Fibroblast of lung (primary cell): ENCODE measurements around the gene SIPA1L3.

Source experiments
- EZH2 ChIP-seq: IDR thresholded peaks from 2 replicates; pipeline ENCODE4 v1.5.1; 2012; ENCODE audit warnings: low read length, control low read depth, mild to moderate bottlenecking; ENCODE audit errors: missing control alignments
- TF ChIP-seq, protein P1 (sequence below), 2 donors: IDR thresholded peaks in 1 of 2; conservative IDR thresholded peaks in 1 of 2; 1 replicate in 1 of 2; 2 replicates in 1 of 2; pipeline ENCODE4 v1.5.1; 2011 to 2012; ENCODE audit warnings: low read length in 2 of 2, control low read depth in 1 of 2, inconsistent platforms in 1 of 2, low read depth in 1 of 2, mild to moderate bottlenecking in 1 of 2

DNA sequence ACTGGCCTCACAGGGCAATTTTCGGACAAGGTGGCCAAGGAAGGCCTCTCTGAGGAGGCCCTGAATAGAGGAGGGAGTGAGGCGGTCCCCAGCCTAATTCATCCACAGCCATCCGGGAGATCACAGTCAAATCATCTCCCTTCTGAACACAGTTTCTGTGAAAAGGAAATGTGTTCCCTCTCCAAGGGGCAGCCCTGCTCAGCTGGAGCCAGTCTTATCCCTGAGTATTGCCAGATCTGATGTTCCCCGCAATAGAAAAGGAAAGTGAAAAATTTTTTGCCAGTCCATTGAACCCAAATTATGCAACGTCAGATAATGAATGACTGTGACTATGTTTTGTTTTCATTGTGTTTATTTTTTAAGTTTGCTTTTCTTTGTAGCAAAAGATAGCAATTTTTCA lies 125.9 kb downstream of the SIPA1L3 start:
- TF ChIP-seq, protein P1, sequence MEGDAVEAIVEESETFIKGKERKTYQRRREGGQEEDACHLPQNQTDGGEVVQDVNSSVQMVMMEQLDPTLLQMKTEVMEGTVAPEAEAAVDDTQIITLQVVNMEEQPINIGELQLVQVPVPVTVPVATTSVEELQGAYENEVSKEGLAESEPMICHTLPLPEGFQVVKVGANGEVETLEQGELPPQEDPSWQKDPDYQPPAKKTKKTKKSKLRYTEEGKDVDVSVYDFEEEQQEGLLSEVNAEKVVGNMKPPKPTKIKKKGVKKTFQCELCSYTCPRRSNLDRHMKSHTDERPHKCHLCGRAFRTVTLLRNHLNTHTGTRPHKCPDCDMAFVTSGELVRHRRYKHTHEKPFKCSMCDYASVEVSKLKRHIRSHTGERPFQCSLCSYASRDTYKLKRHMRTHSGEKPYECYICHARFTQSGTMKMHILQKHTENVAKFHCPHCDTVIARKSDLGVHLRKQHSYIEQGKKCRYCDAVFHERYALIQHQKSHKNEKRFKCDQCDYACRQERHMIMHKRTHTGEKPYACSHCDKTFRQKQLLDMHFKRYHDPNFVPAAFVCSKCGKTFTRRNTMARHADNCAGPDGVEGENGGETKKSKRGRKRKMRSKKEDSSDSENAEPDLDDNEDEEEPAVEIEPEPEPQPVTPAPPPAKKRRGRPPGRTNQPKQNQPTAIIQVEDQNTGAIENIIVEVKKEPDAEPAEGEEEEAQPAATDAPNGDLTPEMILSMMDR (conservative IDR thresholded peaks at IDR 0.05 in 1 of 2, IDR thresholded peaks at IDR 0.05 in 1 of 2; ENCODE audit: low read depth in 1 of 2, low read length in 2 of 2), result no peak
- no peak for TF ChIP-seq EZH2
